Karpas-422 (cell line): ENCODE results near the gene SPIB. TPM values are rescaled to one million over a fixed set of nuclear protein-coding genes. Genes with fewer than 3 reads are reported as not detected.

ENCODE experiments used
- DNase-seq: peaks from one replicate; pipeline ENCODE4 v3.0.0-alpha.2; 2015
- H2AFZ ChIP-seq: fragments of 200-600 bp; sonication (generic); 2 replicates; pipeline ENCODE4 v1.6.1; 2014; ENCODE audit warnings: antibody characterized with exemption, low read length, mixed read lengths
- H3K27ac ChIP-seq: fragments of 200-600 bp; sonication (generic); 2 replicates; pipeline ENCODE4 v1.5.1; 2014; ENCODE audit warnings: mild to moderate bottlenecking, low read length, moderate library complexity
- H3K27me3 ChIP-seq: fragments of 200-600 bp; sonication (generic); 2 replicates; pipeline ENCODE4 v1.6.1; 2014; ENCODE audit warnings: low read length, mixed read lengths
- H3K36me3 ChIP-seq: fragments of 200-600 bp; sonication (generic); 2 replicates; pipeline ENCODE4 v1.6.1; 2014; ENCODE audit warnings: low read length, mixed read lengths; ENCODE audit not compliant: insufficient read depth
- H3K4me1 ChIP-seq: fragments of 200-600 bp; sonication (generic); 2 replicates; pipeline ENCODE4 v1.6.1; 2014; ENCODE audit warnings: mild to moderate bottlenecking, low read length, mixed read lengths
- H3K4me2 ChIP-seq: fragments of 200-600 bp; sonication (generic); 2 replicates; pipeline ENCODE4 v1.6.1; 2014; ENCODE audit warnings: low read length, low read depth, mild to moderate bottlenecking; ENCODE audit not compliant: poor library complexity, severe bottlenecking
- H3K4me3 ChIP-seq: fragments of 200-600 bp; sonication (generic); 2 replicates; pipeline ENCODE4 v1.5.1; 2014; ENCODE audit warnings: mild to moderate bottlenecking, antibody characterized with exemption, low read length, mixed read lengths
- H3K79me2 ChIP-seq: fragments of 200-600 bp; sonication (generic); 2 replicates; pipeline ENCODE4 v1.6.1; 2014; ENCODE audit warnings: mild to moderate bottlenecking, low read length, mixed read lengths
- H3K9ac ChIP-seq: fragments of 200-600 bp; sonication (generic); 2 replicates; pipeline ENCODE4 v1.6.0; 2014; ENCODE audit warnings: low read length
- H3K9me2 ChIP-seq: fragments of 200-600 bp; sonication (generic), shearing (Covaris generic); replicated peaks from 2 replicates; pipeline ENCODE4 v1.6.0; 2014; ENCODE audit warnings: mild to moderate bottlenecking, low read length, moderate library complexity; ENCODE audit not compliant: insufficient read depth
- H3K9me3 ChIP-seq: fragments of 300-700, 200-600 bp; sonication (generic); 2 replicates; pipeline ENCODE4 v1.6.1; 2014; ENCODE audit warnings: low read length, mixed read lengths
- H4K20me1 ChIP-seq: fragments of 200-600 bp; sonication (generic); 2 replicates; pipeline ENCODE4 v1.6.1; 2014; ENCODE audit warnings: mild to moderate bottlenecking, antibody characterized with exemption, low read length, low read depth; ENCODE audit not compliant: insufficient read depth
- total RNA-seq: library from RNA; depleted of rRNA; stranded (reverse); fragments of >200 nt; shearing (Covaris generic); gene quantifications from 2 replicates; pipeline ENCODE4 v1.2.3, GENCODE V29; 2014; ENCODE audit warnings: low replicate concordance

Gene SPIB
- total RNA-seq, 1 experiment from 2014 or later: 239 TPM

- H3K36me3 ChIP-seq: peaks cover 25% of the 10 kb centered on the region
- no peak overlapping the region for H2AFZ ChIP-seq
- H3K9me2 ChIP-seq: no peaks in the 10 kb centered on the region
- H3K4me2 ChIP-seq: no peak overlapping the region
- H3K79me2 ChIP-seq: peaks cover 31% of the 10 kb centered on the region
- no peaks in the 10 kb centered on the region for H3K4me1 ChIP-seq
- no peak overlapping the region for H3K9ac ChIP-seq
- H3K4me3 ChIP-seq: no peak overlapping the region
- no peak overlapping the region for H3K27ac ChIP-seq
- H4K20me1 ChIP-seq: 0 out of 2 replicates have a peak, but pooled peaks cover 14% of the 10 kb centered on the region
- H3K27me3 ChIP-seq: no peaks in the 10 kb centered on the region
- no peak for DNase-seq
- no peaks in the 10 kb centered on the region for H3K9me3 ChIP-seq
Measured at GRCh38 chr19:50399368-50399745, 19.4 kb upstream of the SPIB start.

GRCh38 chr19:50401605-50402450 lies 16.9 kb upstream of the SPIB start:
- Histone ChIP-seq H4K20me1 (0 out of 2 replicates have a peak, but pooled peaks cover 14% of the 10 kb centered on the region), H3K4me2 (no peak overlapping the region), H3K9ac (no peak overlapping the region), H3K79me2 (peaks cover 17% of the 10 kb centered on the region), H3K9me3 (no peaks in the 10 kb centered on the region), H3K4me3 (no peak overlapping the region), H3K27me3 (no peaks in the 10 kb centered on the region), H3K36me3 (peaks cover 23% of the 10 kb centered on the region), H3K27ac (no peak overlapping the region), H2AFZ (no peak overlapping the region), H3K9me2 (no peaks in the 10 kb centered on the region), H3K4me1 (no peaks in the 10 kb centered on the region)
- no peak for DNase-seq

- no peaks in the 10 kb centered on the region for H3K9me2 ChIP-seq
- H2AFZ ChIP-seq: no peak overlapping the region
- H3K27me3 ChIP-seq: no peaks in the 10 kb centered on the region
- H3K79me2 ChIP-seq: peaks cover 14% of the 10 kb centered on the region
- H3K9ac ChIP-seq: no peak overlapping the region
- DNase-seq: no peak
- H3K27ac ChIP-seq: no peak overlapping the region
- no peak overlapping the region for H3K4me3 ChIP-seq
- no peaks in the 10 kb centered on the region for H3K9me3 ChIP-seq
- H3K4me2 ChIP-seq: no peak overlapping the region
- no peaks in the 10 kb centered on the region for H3K4me1 ChIP-seq
- peaks cover 27% of the 10 kb centered on the region for H3K36me3 ChIP-seq
- 0 out of 2 replicates have a peak, but pooled peaks cover 12% of the 10 kb centered on the region for H4K20me1 ChIP-seq
Measured at GRCh38 chr19:50402544-50403301, 16.0 kb upstream of the SPIB start.

GRCh38 chr19:50406156-50406820 lies 12.4 kb upstream of the SPIB start:
- Histone ChIP-seq H3K4me2 (no peak overlapping the region), H4K20me1 (0 out of 2 replicates have a peak, but pooled peaks cover 6% of the 10 kb centered on the region), H3K36me3 (peaks cover 39% of the 10 kb centered on the region), H2AFZ (no peak overlapping the region), H3K9me3 (no peaks in the 10 kb centered on the region), H3K79me2 (no peaks in the 10 kb centered on the region), H3K4me1 (no peaks in the 10 kb centered on the region), H3K4me3 (no peak overlapping the region), H3K27ac (no peak overlapping the region), H3K27me3 (no peaks in the 10 kb centered on the region), H3K9me2 (no peaks in the 10 kb centered on the region), H3K9ac (no peak overlapping the region)
- no peak for DNase-seq

DNA sequence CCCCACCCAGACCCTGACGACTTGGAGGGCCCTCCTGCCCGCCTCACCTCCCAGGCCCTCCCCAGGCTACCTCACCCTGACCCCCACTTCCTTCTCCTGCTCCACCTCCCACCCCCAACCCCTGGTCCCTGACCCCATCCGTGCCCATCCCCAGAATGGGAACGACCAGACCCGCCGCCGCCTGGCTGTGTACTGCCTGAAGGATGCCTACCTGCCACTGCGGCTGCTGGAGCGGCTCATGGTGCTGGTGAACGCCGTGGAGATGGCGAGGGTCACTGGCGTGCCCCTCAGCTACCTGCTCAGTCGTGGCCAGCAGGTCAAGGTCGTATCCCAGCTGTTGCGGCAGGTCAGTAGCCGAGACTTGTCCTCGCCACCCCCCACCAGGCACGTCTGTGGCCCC lies 11.9 kb upstream of the SPIB start:
- no peaks in the 10 kb centered on the region for H3K4me1 ChIP-seq
- no peak for DNase-seq
- H3K4me2 ChIP-seq: no peak overlapping the region
- H3K27ac ChIP-seq: no peak overlapping the region
- H3K4me3 ChIP-seq: no peak overlapping the region
- no peaks in the 10 kb centered on the region for H3K9me3 ChIP-seq
- H3K79me2 ChIP-seq: no peaks in the 10 kb centered on the region
- no peaks in the 10 kb centered on the region for H3K9me2 ChIP-seq
- H2AFZ ChIP-seq: no peak overlapping the region
- 0 out of 2 replicates have a peak, but pooled peaks cover 3% of the 10 kb centered on the region for H4K20me1 ChIP-seq
- H3K9ac ChIP-seq: no peak overlapping the region
- peaks cover 36% of the 10 kb centered on the region for H3K36me3 ChIP-seq
- H3K27me3 ChIP-seq: no peaks in the 10 kb centered on the region

- Histone ChIP-seq H3K4me1 (peaks cover 5% of the 10 kb centered on the region), H3K79me2 (no peaks in the 10 kb centered on the region), H3K27ac (no peak overlapping the region), H2AFZ (no peak overlapping the region), H3K27me3 (no peaks in the 10 kb centered on the region), H3K9ac (no peak overlapping the region), H3K9me2 (no peaks in the 10 kb centered on the region), H3K4me2 (no peak overlapping the region), H3K4me3 (no peak overlapping the region), H3K9me3 (no peaks in the 10 kb centered on the region), H4K20me1 (no peaks in the 10 kb centered on the region), H3K36me3 (peaks cover 33% of the 10 kb centered on the region)
- no peak for DNase-seq
Measured at GRCh38 chr19:50409347-50409746, 9.4 kb upstream of the SPIB start.

- Histone ChIP-seq H4K20me1 (no peaks in the 10 kb centered on the region), H3K79me2 (no peaks in the 10 kb centered on the region), H3K9ac (no peak overlapping the region), H3K9me2 (no peaks in the 10 kb centered on the region), H3K4me2 (no peak overlapping the region), H2AFZ (no peak overlapping the region), H3K27ac (no peak overlapping the region), H3K4me1 (peaks cover 12% of the 10 kb centered on the region), H3K4me3 (no peak overlapping the region), H3K36me3 (peaks cover 33% of the 10 kb centered on the region), H3K27me3 (no peaks in the 10 kb centered on the region), H3K9me3 (no peaks in the 10 kb centered on the region)
- DNase-seq: no peak
Measured at GRCh38 chr19:50410109-50410508, 8.6 kb upstream of the SPIB start.

DNA sequence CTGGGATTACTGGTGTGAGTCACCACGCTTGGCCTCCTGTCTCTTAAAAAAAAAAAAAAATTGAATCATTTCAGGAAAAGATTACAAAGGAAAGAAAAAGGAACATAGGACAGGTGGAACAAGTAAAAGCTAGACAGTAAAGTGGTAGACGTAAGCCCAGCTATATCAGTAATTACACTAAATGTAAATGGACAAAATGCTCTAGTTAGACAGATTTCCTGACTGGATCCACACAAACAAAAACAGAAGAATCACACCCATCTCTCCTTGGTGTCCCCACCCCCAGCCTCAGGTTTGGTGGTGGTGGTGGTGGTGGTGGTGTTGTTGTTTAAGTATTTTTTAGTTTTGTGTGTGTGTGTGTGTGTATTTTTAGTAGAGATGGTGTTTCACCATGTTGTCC lies 6.3 kb upstream of the SPIB start:
- DNase-seq: no peak
- H2AFZ ChIP-seq: no peak overlapping the region
- H3K27ac ChIP-seq: no peak overlapping the region
- no peak overlapping the region for H3K4me2 ChIP-seq
- no peaks in the 10 kb centered on the region for H3K9me2 ChIP-seq
- H3K9ac ChIP-seq: no peak overlapping the region
- H4K20me1 ChIP-seq: no peaks in the 10 kb centered on the region
- no peaks in the 10 kb centered on the region for H3K27me3 ChIP-seq
- H3K4me3 ChIP-seq: no peak overlapping the region
- H3K9me3 ChIP-seq: no peaks in the 10 kb centered on the region
- H3K4me1 ChIP-seq: peaks cover 35% of the 10 kb centered on the region
- H3K36me3 ChIP-seq: peaks cover 29% of the 10 kb centered on the region
- no peaks in the 10 kb centered on the region for H3K79me2 ChIP-seq
